Uterus (tissue), 4 donors: Measurements from ENCODE around the gene SURF2. TPM values are rescaled to one million over a fixed set of nuclear protein-coding genes. Genes with fewer than 3 reads are reported as not detected.

Experiments
- DNase-seq, 2 donors: peaks; one replicate each; pipeline ENCODE4 v3.0.0-alpha.2; 2019 to 2020
- H3K27ac ChIP-seq, 2 donors: fragments of 200-600 bp; sonication (generic); 1 replicate in 1 of 2; 2 replicates in 1 of 2; pipeline ENCODE4 v1.5.1; 2016 to 2018
- H3K27me3 ChIP-seq, 2 donors: fragments of 200-600 bp; sonication (generic); one replicate each; pipeline ENCODE4 v1.5.1; 2018 to 2019; ENCODE audit warnings: control low read depth in 1 of 2
- H3K36me3 ChIP-seq, 2 donors: fragments of 200-600 bp; sonication (generic); one replicate each; pipeline ENCODE4 v1.5.1; 2019; ENCODE audit warnings: control low read depth in 1 of 2
- H3K4me1 ChIP-seq, 2 donors: fragments of 200-600 bp; sonication (generic); one replicate each; pipeline ENCODE4 v1.5.1; 2018 to 2019; ENCODE audit warnings: control low read depth in 1 of 2
- H3K4me3 ChIP-seq, 2 donors: fragments of 200-600 bp; sonication (generic); 1 replicate in 1 of 2; 2 replicates in 1 of 2; pipeline ENCODE4 v1.5.1; 2018 to 2019; ENCODE audit warnings: mild to moderate bottlenecking in 1 of 2
- H3K9me3 ChIP-seq, 2 donors: fragments of 200-600 bp; sonication (generic); one replicate each; pipeline ENCODE4 v1.5.1; 2019; ENCODE audit warnings: control low read depth in 1 of 2
- POLR2A ChIP-seq, 2 donors: fragments of 450-650 bp; IDR thresholded peaks; one replicate each; pipeline ENCODE4 v1.6.1; 2016; ENCODE audit warnings: antibody characterized with exemption in 2 of 2, mild to moderate bottlenecking in 1 of 2, moderate library complexity in 1 of 2
- intact Hi-C: fragments of 100-400 bp; cut with DNase I; formaldehyde crosslinking; loops from one replicate; pipeline ENCODE4 v1.15.1; 2023; ENCODE audit warnings: low total_unique reads
- total RNA-seq, 4 donors: library from RNA; depleted of rRNA in 3 of 4; stranded (reverse); fragments of >200 nt in 3 of 4; gene quantifications; one replicate each; pipeline versions ENCODE4 v1.1.0 to v1.2.4, GENCODE V29; 2014 to 2023
- TF ChIP-seq, protein P1 (sequence below), 4 experiments: fragments of 200-600 bp in 2 of 4; fragments of 450-650 bp in 2 of 4; sonication (generic) in 2 of 4; IDR thresholded peaks; one replicate each; pipeline ENCODE4 v1.5.1; 2016 to 2019; ENCODE audit warnings: antibody characterized with exemption in 4 of 4, mild to moderate bottlenecking in 2 of 4, moderate library complexity in 1 of 4
- donor health status: DM: yes; HTN: yes; CAD: no.

Gene SURF2
- total RNA-seq, 4 donors from 2014 or later = 0.51 to 15.3 (median 5.9) TPM; not detected in 1

DNA sequence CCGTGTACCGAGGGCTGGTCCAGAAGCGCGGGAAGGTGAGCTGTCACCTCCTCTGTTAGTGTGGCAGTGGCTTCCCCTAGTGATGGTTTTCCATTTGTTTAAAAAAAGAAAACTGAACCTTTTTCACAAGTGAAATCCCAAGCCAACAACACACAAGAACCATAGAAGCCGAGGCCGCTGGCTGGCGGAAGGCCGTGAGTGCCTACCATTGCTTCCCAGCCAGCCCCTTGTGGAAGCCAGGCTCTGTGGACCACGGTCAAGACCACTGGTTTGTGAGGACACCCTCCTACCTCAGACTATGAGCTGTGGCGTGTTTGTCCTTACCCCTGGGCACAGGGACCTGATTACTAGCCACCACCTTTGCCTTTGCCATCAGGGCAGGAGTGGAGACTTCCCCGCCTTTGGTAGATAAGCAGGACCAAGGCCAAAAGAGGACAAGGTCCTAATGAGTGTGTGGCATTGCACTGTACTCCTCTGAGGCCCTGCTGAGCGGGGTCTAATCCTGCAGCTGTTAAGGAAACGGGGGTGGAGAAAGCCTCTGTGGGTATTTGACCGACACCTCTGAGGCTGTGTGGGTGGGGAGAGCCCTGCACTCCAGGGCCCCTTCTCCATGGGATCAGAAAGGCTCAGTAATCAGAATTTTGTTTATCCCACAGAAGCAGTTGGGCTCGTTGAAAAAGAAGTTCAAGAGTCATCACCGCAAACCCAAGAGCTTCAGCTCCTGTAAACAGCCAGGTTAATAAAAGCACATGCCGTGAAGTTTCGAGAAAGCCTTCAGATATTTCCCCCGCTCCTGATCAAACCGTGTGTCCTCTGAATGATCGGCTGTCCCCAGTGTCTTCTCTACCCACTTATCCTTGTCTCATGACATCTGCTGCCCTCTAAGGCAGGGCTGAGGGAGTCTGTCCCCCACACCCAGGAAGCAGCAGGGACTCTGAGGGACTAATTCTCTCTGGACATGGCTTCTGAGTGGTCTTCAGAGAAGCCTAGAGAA, 4.3 kb downstream of the SURF2 start:
- intact Hi-C loops = no loop called here
- DNase-seq = no peak
- H3K27ac ChIP-seq = no peak overlapping the region
- TF ChIP-seq, protein P1, sequence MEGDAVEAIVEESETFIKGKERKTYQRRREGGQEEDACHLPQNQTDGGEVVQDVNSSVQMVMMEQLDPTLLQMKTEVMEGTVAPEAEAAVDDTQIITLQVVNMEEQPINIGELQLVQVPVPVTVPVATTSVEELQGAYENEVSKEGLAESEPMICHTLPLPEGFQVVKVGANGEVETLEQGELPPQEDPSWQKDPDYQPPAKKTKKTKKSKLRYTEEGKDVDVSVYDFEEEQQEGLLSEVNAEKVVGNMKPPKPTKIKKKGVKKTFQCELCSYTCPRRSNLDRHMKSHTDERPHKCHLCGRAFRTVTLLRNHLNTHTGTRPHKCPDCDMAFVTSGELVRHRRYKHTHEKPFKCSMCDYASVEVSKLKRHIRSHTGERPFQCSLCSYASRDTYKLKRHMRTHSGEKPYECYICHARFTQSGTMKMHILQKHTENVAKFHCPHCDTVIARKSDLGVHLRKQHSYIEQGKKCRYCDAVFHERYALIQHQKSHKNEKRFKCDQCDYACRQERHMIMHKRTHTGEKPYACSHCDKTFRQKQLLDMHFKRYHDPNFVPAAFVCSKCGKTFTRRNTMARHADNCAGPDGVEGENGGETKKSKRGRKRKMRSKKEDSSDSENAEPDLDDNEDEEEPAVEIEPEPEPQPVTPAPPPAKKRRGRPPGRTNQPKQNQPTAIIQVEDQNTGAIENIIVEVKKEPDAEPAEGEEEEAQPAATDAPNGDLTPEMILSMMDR (IDR thresholded peaks at IDR 0.05) = no peak
- no peaks in the 10 kb centered on the region for H3K36me3 ChIP-seq
- no peaks in the 10 kb centered on the region for H3K27me3 ChIP-seq
- H3K4me1 ChIP-seq = peaks cover 0 to 5% of the 10 kb centered on the region in 2 donors
- H3K4me3 ChIP-seq = no peak overlapping the region
- H3K9me3 ChIP-seq = no peaks in the 10 kb centered on the region

DNA sequence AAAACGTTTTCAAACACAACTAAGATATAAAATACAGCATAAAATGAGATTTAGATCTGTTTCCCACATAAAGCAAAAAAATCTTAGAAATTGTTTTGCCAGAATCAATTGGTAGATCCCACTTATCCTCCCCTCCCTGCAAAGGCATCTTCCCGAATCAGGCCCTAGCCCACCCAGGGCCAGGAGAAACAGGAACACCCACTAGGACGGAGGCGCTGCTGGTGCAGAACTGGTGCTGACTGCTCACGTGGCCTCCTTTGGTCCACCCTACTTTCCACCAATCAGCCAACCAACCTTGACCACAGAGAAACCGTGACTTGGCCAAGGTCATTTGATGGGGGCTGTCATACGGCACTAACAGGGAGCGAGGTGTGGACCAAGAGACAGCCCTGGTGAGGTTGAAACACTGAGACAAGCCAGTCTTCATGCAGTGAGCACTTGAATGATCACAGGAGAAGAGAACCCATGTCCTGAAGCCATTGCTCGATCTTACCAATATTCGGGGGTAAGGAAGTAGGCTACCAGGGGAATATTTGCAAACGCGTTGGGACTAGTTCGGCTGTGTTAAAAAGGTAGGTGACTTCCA, 5.2 kb downstream of the SURF2 start:
- no peaks in the 10 kb centered on the region for H3K36me3 ChIP-seq

DNA sequence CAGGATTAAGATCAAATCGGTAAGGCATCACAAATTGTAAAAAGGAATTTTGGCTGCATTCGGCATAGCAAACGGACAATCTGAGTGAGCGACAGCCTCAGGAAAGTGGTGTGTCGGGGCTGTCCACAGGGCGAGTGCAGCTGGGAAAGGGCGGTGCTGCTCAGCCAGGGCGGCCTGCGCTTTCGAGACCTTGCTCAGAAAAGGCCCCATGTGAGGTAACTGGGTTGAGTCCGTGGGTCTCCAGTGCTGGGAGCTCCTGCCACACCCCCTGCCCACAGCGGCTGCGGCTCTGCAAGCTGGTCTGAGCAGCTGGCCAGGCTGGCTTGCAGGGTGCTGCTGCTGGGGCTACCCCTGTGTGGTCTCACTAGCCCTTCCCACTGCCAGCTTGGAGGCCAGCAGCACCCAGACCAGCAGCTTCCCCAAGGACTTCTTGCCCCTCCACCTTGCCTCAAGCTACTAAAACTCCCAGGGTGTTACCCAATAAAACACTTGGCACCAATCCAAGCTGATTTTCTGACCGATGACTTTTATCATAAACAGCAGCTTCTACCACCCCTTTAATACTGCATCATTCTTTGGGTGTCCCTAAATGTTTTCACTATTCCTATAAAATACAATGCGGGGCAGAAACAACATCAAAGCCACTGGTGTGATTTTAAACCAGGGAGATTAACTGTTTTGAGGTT, 6.2 kb downstream of the SURF2 start:
- no peaks in the 10 kb centered on the region for H3K9me3 ChIP-seq
- no peak overlapping the region for H3K27ac ChIP-seq
- no peak for TF ChIP-seq POLR2A (IDR thresholded peaks at IDR 0.05)
- TF ChIP-seq, protein P1 (IDR thresholded peaks at IDR 0.05) = no peak
- H3K36me3 ChIP-seq = no peaks in the 10 kb centered on the region
- intact Hi-C loops = no loop called here
- no peaks in the 10 kb centered on the region for H3K27me3 ChIP-seq
- no peak for DNase-seq
- peaks cover 0 to 4% of the 10 kb centered on the region in 2 donors for H3K4me1 ChIP-seq
- H3K4me3 ChIP-seq = no peak overlapping the region

More for the DNA sequence above, 5.2 kb downstream of the SURF2 start:
- Histone ChIP-seq H3K4me3 (no peak overlapping the region), H3K9me3 (no peaks in the 10 kb centered on the region), H3K27me3 (no peaks in the 10 kb centered on the region), H3K27ac (no peak overlapping the region), H3K4me1 (peaks cover 0 to 5% of the 10 kb centered on the region in 2 donors)
- no peak for DNase-seq
- intact Hi-C loops = no loop called here
- no peak for TF ChIP-seq POLR2A (IDR thresholded peaks at IDR 0.05)
- TF ChIP-seq, protein P1 (IDR thresholded peaks at IDR 0.05) = no peak

DNA sequence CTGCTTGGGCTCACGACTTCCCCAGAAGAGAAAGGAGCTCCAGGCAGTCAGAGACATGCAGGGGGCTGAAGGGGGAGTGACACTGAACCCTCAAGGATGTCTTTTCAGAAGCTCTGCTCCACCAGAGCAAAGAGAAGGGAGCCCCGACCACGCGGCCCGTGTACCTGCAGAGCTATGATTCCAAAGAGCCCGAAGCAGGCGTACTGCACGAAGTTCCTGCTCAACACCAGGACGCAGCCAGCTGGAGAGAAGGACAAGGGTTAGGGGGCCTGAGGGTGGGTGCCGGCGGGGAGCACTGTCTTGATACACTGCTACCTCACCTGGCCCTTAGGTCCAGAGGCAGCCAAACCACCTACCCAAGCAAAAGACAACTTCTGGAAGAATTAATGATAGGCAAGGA, 10.1 kb downstream of the SURF2 start:
- H3K9me3 ChIP-seq = no peaks in the 10 kb centered on the region
- H3K36me3 ChIP-seq = no peaks in the 10 kb centered on the region
- intact Hi-C loops = no loop called here
- TF ChIP-seq, protein P1 (IDR thresholded peaks at IDR 0.05) = no peak
- TF ChIP-seq POLR2A (IDR thresholded peaks at IDR 0.05) = no peak
- no peak for DNase-seq
- H3K4me3 ChIP-seq = no peak overlapping the region
- H3K4me1 ChIP-seq = peaks cover 0 to 34% of the 10 kb centered on the region in 2 donors
- H3K27me3 ChIP-seq = no peaks in the 10 kb centered on the region
- H3K27ac ChIP-seq = no peak overlapping the region
